ENCODE measurements around the gene HACD3.
"Not testable (repeated sequence)": the region's sequence is repeated elsewhere in the genome, so short reads cannot be mapped to it uniquely, and the experiment has no call there.

The HACD3 gene

GRCh38 chr15:65603134-65603533 lies 72.9 kb downstream of the HACD3 start:
- DNase-seq (ENCODE audit: low read depth): no peak

GRCh38 chr15:65603559-65603958 lies 73.3 kb downstream of the HACD3 start:
- no peak for DNase-seq (ENCODE audit: low read depth)

GRCh38 chr15:65610871-65611718 lies 80.8 kb downstream of the HACD3 start, which contains the start of gene INTS14:
Gene INTS14 (minus strand): TSS chr15:65611131. CDS start chr15:65607380, 3,751 bp downstream.
- DNase-seq (ENCODE audit: low read depth): peak; percentile 94

GRCh38 chr15:65611888-65612615 lies 81.8 kb downstream of the HACD3 start:
- no peak for DNase-seq (ENCODE audit: low read depth)

GRCh38 chr15:65612616-65612946 lies 82.3 kb downstream of the HACD3 start:
- DNase-seq (ENCODE audit: low read depth): peak; percentile 9

DNA sequence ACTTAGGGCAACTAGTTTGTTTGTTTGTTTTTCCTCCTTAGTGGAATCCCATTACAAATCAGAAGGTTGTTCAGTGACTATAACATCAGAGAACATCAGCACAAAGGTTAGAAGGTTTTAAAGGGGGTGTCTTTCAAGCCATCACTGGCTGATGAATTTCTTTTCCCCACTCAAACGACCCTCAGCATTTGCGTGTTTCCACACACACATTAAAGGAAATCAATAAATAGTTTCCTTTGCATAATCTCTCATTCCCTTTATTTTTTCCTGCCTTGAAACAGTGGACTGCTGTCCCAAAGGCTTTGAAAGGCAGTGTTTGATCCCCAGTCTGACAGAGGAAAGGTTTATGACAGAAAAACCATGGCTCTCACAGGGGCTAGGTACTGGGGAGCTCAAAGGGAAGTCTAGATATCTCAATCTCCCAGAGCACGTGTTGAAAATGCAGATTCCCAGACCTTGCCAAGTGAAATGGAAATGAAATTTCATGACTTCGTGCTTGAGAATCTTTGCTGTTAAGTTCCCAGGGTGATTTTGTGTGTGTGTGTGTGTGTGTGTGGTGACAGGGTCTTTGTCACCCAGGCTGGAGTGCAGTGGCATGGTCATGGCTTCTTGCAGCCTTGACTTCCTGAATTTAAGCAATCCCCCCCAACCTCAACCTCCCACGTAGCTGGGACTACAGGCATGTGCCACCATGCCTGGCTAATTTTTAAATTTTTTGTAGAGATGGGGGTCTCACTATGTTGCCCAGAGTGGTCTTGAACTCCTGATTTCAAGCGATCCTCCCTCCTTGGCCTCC lies 82.9 kb downstream of the HACD3 start:
- DNase-seq (ENCODE audit: low read depth): no peak

- not testable (repeated sequence) for DNase-seq (ENCODE audit: low read depth)
Measured at GRCh38 chr15:65615887-65616286, 85.6 kb downstream of the HACD3 start.

GRCh38 chr15:65618560-65619109 lies 88.4 kb downstream of the HACD3 start:
- DNase-seq (ENCODE audit: low read depth): no peak

DNA sequence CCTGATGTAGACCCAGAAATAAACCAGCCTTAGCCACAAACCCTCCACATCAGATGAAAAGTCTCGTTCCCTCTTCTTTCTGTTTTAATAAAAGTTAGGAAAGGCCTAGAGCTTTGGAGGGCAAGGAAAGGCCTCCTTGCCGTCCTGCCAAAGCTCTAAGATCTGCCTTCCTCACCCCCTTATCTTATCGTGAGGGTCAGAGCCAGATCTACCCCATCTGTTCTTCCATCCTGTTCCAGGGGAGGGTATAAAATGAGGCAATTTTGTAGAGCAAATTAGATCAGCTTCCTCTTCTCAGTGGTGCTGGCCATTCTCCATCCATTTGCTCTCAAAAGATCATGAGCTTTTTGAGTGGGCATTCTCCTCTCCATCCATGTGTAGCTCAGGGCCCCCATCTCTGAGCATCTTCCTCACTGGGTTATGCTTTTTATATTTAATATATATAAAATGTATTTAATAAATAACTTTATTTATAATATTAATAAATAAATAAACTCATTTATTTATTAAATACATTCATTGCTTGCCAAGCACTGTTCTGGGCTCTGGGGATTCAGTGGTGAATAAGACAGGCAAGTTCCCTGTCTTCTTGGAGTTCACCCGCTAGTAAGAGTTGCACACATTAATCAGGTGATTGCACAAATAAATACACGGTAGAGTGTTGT lies 89.5 kb downstream of the HACD3 start:
- DNase-seq (ENCODE audit: low read depth): peak; percentile 19

GRCh38 chr15:65620833-65621232 lies 90.6 kb downstream of the HACD3 start:
- no peak for DNase-seq (ENCODE audit: low read depth)

DNA sequence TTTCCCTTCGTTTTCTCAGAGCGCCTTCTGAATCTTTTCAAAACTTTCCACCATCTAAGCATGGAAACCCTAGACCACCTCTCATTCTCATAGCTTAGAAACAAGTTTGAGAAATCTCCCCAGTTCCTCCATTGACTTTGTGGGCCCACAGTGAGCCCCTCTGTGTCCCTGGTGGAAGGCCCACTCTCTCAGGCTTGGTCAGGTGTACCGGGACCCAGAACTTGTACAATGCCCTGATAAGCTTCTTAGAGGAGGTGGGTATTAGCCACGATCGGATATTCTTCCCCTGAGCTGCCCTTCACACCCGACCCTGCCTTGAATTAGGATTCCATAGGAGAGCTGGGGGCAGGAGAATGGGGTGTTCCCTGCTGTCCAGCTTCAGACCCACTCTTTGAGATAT lies 91.4 kb downstream of the HACD3 start, which contains the start of gene SLC24A1:
TSS of gene SLC24A1 (plus strand) at position 301 of the 400 bp plus-strand sequence. CDS start 2,143 bp downstream, outside the sequence.
- DNase-seq (ENCODE audit: low read depth): no peak

DNA sequence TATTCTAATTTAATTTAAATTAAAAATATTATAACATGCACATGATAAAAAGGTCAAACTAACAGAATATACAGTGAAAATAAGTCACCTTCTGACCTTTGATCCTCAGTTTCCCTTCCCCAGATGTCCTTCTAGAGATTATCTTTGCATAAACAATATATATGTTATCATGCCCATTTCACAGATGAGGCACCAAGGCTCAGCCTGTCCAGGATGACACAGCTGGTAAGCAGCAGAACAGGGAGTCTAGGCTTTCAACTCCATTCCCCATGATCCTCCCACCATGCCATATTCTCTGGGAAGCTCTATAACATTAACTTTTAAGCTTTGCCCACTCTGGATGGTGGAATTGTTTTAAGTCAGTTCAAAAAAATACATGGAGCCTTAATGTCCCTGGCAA lies 92.8 kb downstream of the HACD3 start:
- no peak for DNase-seq (ENCODE audit: low read depth)

DNA sequence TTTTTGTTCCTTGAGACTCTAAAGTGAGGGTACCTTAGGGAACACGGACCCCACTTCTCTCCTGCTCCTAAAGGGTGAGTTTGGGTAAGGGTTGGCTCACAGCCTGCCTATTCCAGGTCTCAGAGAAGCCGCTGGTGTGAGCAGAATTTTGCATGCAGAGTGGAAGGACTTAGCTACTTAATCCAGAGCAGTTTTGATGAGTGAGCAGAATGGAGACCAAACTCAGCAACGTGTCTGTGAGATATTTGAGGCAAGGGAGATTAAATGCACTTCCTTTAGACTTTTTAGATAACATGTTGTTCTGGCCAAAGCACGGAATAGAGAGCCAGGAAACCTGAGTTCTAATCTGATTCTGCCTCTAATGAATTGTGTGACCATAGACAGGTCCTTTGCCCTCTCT lies 96.6 kb downstream of the HACD3 start:
- DNase-seq (ENCODE audit: low read depth): no peak

Data from amniotic epithelial cell (primary cell).